CD14-positive monocyte (primary cell): Measurements from ENCODE around the gene RFPL1. TPM values are rescaled to one million over a fixed set of nuclear protein-coding genes. Genes with fewer than 3 reads are reported as not detected.

ENCODE experiments used
- DNase-seq, 3 donors: peaks; one replicate each; pipeline ENCODE4 v3.0.0-alpha.2; 2011 to 2022
- H2AFZ ChIP-seq: 2 replicates; pipeline ENCODE4 v1.6.0; 2012; ENCODE audit warnings: mild to moderate bottlenecking, low read depth, low read length, inconsistent platforms; ENCODE audit not compliant: insufficient read depth, poor library complexity, severe bottlenecking
- H3K27ac ChIP-seq, 2 donors: 1 replicate in 1 of 2; 2 replicates in 1 of 2; pipeline ENCODE4 v1.5.1; 2012 to 2013; ENCODE audit warnings: low read length in 2 of 2, control low read depth in 1 of 2, inconsistent platforms in 1 of 2, low read depth in 1 of 2, mild to moderate bottlenecking in 1 of 2
- H3K27me3 ChIP-seq, 2 donors: one replicate each; pipeline versions ENCODE4 v1.6.0 to v1.6.1; 2011 to 2013; ENCODE audit warnings: low read length in 2 of 2; ENCODE audit not compliant: control insufficient read depth in 2 of 2, insufficient read depth in 2 of 2
- H3K36me3 ChIP-seq, 2 donors: replicated peaks in 1 of 2; 1 replicate in 1 of 2; 2 replicates in 1 of 2; pipeline versions ENCODE4 v1.5.1 to v1.6.1; 2012 to 2013; ENCODE audit warnings: low read length in 2 of 2, control low read depth in 1 of 2, inconsistent platforms in 1 of 2, mild to moderate bottlenecking in 1 of 2; ENCODE audit not compliant: insufficient read depth in 2 of 2, control insufficient read depth in 1 of 2
- H3K4me1 ChIP-seq, 2 donors: 1 replicate in 1 of 2; 2 replicates in 1 of 2; pipeline versions ENCODE4 v1.5.1 to v1.6.1; 2012 to 2013; ENCODE audit warnings: low read length in 2 of 2, control low read depth in 1 of 2, inconsistent platforms in 1 of 2, mild to moderate bottlenecking in 1 of 2, moderate library complexity in 1 of 2; ENCODE audit not compliant: insufficient read depth in 2 of 2, control insufficient read depth in 1 of 2
- H3K4me2 ChIP-seq: replicated peaks from 2 replicates; pipeline ENCODE3; 2012; ENCODE audit warnings: low read length, moderate library complexity, mild to moderate bottlenecking; ENCODE audit not compliant: poor library complexity, severe bottlenecking; ENCODE audit errors: extremely low read depth
- H3K4me3 ChIP-seq, 3 experiments: fragments of 200-600 bp in 1 of 3; sonication (generic) in 1 of 3; replicated peaks in 1 of 3; 1 replicate in 2 of 3; 2 replicates in 1 of 3; pipeline ENCODE4 v1.5.1; 2011 to 2013; ENCODE audit warnings: low read length in 3 of 3, mild to moderate bottlenecking in 3 of 3, control low read depth in 2 of 3, low read depth in 2 of 3, inconsistent platforms in 1 of 3, moderate library complexity in 1 of 3
- H3K79me2 ChIP-seq: 2 replicates; pipeline ENCODE4 v1.6.0; 2012; ENCODE audit warnings: mild to moderate bottlenecking, control low read depth, inconsistent platforms, low read length, moderate library complexity; ENCODE audit not compliant: insufficient read depth
- H3K9ac ChIP-seq: 2 replicates; pipeline ENCODE4 v1.6.0; 2017; ENCODE audit warnings: low read length, mild to moderate bottlenecking; ENCODE audit not compliant: insufficient read depth, poor library complexity, severe bottlenecking
- H3K9me3 ChIP-seq, 2 donors: replicated peaks in 1 of 2; 1 replicate in 1 of 2; 2 replicates in 1 of 2; pipeline versions ENCODE4 v1.5.1 to v1.6.1; 2012 to 2013; ENCODE audit warnings: low read length in 2 of 2, control low read depth in 1 of 2; ENCODE audit not compliant: control insufficient read depth in 1 of 2, insufficient read depth in 1 of 2
- H4K20me1 ChIP-seq: 2 replicates; pipeline ENCODE4 v1.6.0; 2012; ENCODE audit warnings: mild to moderate bottlenecking, low read length, control low read depth, moderate library complexity; ENCODE audit not compliant: insufficient read depth
- H3K27ac Mint-ChIP-seq, 7 donors: one replicate each; pipeline ENCODE4 v1.8.0; 2020; ENCODE audit warnings: mild to moderate bottlenecking in 7 of 7, mixed read lengths in 7 of 7, moderate library complexity in 6 of 7, inconsistent platforms in 2 of 7
- H3K27me3 Mint-ChIP-seq, 3 donors: one replicate each; pipeline ENCODE4 v1.8.0; 2021 to 2022; ENCODE audit warnings: low read depth in 3 of 3, mild to moderate bottlenecking in 3 of 3, mixed read lengths in 3 of 3, moderate library complexity in 3 of 3, inconsistent platforms in 1 of 3
- H3K36me3 Mint-ChIP-seq, 2 donors: one replicate each; pipeline ENCODE4 v1.8.0; 2020; ENCODE audit warnings: mixed read lengths in 2 of 2, inconsistent platforms in 1 of 2, mild to moderate bottlenecking in 1 of 2
- H3K4me1 Mint-ChIP-seq: one replicate; pipeline ENCODE4 v1.8.0; 2020; ENCODE audit warnings: mild to moderate bottlenecking, mixed read lengths
- H3K4me3 Mint-ChIP-seq, 2 donors: one replicate each; pipeline ENCODE4 v1.8.0; 2020; ENCODE audit warnings: mild to moderate bottlenecking in 2 of 2, mixed read lengths in 2 of 2, moderate library complexity in 1 of 2
- H3K9me3 Mint-ChIP-seq, 7 donors: one replicate each; pipeline ENCODE4 v1.8.0; 2020 to 2022; ENCODE audit warnings: mixed read lengths in 7 of 7, mild to moderate bottlenecking in 6 of 7, moderate library complexity in 6 of 7, inconsistent platforms in 2 of 7
- WGBS: methylation state at CpG from one replicate; pipeline ENCODE4 v1.1.5; 2013; ENCODE audit warnings: missing lambda C conversion rate; ENCODE audit not compliant: insufficient coverage; 5-methylcytosine and 5-hydroxymethylcytosine counted together
- intact Hi-C, 2 donors: fragments of 100-400 bp; cut with micrococcal nuclease; formaldehyde crosslinking; loops; one replicate each; pipeline versions ENCODE4 v1.15.0 to v1.15.1; 2023
- polyA plus RNA-seq, 3 donors: library from polyadenylated mRNA; depleted of rRNA in 1 of 3; unstranded in 2 of 3; stranded (reverse) in 1 of 3; fragments of 300-500 nt in 2 of 3; fragments of >200 nt in 1 of 3; fragmentation: Illumina TruSeq in 2 of 3; gene quantifications; 1 replicate in 2 of 3; 2 replicates in 1 of 3; pipeline ENCODE4 v1.2.3, GENCODE V29; 2012 to 2021
- TF ChIP-seq, protein P1 (sequence below): fragments of 200-600 bp; IDR thresholded peaks from one replicate; pipeline ENCODE4 v1.8.0; 2022; ENCODE audit warnings: antibody characterized with exemption, mild to moderate bottlenecking

Gene RFPL1
- polyA plus RNA-seq, 3 donors: 0.20 TPM; not detected in 2

GRCh38 chr22:29480262-29480511, 41.8 kb downstream of the RFPL1 start:
- Histone ChIP-seq H4K20me1 (peaks cover 21% of the 10 kb centered on the region), H3K4me3 (peak overlapping the region in 1 of 3 experiments; percentile 61), H3K4me1 (peaks cover 22 to 46% of the 10 kb centered on the region in 2 donors)

DNA sequence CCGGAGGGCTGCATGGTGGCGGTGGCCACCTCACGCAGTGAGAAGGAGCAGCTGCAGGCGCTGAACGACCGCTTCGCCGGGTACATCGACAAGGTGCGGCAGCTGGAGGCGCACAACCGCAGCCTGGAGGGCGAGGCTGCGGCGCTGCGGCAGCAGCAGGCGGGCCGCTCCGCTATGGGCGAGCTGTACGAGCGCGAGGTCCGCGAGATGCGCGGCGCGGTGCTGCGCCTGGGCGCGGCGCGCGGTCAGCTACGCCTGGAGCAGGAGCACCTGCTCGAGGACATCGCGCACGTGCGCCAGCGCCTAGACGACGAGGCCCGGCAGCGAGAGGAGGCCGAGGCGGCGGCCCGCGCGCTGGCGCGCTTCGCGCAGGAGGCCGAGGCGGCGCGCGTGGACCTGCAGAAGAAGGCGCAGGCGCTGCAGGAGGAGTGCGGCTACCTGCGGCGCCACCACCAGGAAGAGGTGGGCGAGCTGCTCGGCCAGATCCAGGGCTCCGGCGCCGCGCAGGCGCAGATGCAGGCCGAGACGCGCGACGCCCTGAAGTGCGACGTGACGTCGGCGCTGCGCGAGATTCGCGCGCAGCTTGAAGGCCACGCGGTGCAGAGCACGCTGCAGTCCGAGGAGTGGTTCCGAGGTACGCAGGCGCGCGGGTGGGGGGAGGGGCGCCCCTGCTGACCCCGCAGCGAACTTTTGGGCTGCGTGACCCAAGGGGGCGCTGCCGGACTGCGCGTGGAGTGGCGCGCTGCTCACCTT, 42.3 kb downstream of the RFPL1 start:
- Histone ChIP-seq H3K4me2 (peak overlapping the region; percentile 69), H3K79me2 (no peaks in the 10 kb centered on the region), H3K9ac (no peak overlapping the region), H2AFZ (peak overlapping the region; percentile 59), H3K4me3 (peak overlapping the region in 1 of 3 experiments; percentile 61), H4K20me1 (peaks cover 21% of the 10 kb centered on the region), H3K4me1 (peaks cover 22 to 46% of the 10 kb centered on the region in 2 donors), H3K27ac (no peak overlapping the region), H3K27me3 (peaks cover 15 to 39% of the 10 kb centered on the region in 2 donors), H3K36me3 (no peaks in the 10 kb centered on the region), H3K9me3 (peaks cover 0 to 17% of the 10 kb centered on the region in 2 donors)
- H3K4me1 Mint-ChIP-seq: peaks cover 34% of the 10 kb centered on the region
- peak overlapping the region; percentile 66 to 74 for H3K4me3 Mint-ChIP-seq
- peaks cover 2 to 6% of the 10 kb centered on the region in 2 donors for H3K36me3 Mint-ChIP-seq
- peaks cover 0 to 16% (median 6%) of the 10 kb centered on the region in 7 donors for H3K9me3 Mint-ChIP-seq
- intact Hi-C loops: no loop called here
- WGBS: 12% methylated on average over 100 of the region's 107 CpGs
- peak; percentile 39 to 70 (median 66) for DNase-seq
- no peak overlapping the region for H3K27ac Mint-ChIP-seq
- TF ChIP-seq, protein P1, sequence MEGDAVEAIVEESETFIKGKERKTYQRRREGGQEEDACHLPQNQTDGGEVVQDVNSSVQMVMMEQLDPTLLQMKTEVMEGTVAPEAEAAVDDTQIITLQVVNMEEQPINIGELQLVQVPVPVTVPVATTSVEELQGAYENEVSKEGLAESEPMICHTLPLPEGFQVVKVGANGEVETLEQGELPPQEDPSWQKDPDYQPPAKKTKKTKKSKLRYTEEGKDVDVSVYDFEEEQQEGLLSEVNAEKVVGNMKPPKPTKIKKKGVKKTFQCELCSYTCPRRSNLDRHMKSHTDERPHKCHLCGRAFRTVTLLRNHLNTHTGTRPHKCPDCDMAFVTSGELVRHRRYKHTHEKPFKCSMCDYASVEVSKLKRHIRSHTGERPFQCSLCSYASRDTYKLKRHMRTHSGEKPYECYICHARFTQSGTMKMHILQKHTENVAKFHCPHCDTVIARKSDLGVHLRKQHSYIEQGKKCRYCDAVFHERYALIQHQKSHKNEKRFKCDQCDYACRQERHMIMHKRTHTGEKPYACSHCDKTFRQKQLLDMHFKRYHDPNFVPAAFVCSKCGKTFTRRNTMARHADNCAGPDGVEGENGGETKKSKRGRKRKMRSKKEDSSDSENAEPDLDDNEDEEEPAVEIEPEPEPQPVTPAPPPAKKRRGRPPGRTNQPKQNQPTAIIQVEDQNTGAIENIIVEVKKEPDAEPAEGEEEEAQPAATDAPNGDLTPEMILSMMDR: peak; percentile 21
- H3K27me3 Mint-ChIP-seq: peaks cover 39 to 62% (median 42%) of the 10 kb centered on the region in 3 donors

More at GRCh38 chr22:29480262-29480511, 41.8 kb downstream of the RFPL1 start:
- Histone ChIP-seq H3K27me3 (peaks cover 15 to 39% of the 10 kb centered on the region in 2 donors), H3K9me3 (peaks cover 0 to 17% of the 10 kb centered on the region in 2 donors), H3K27ac (no peak overlapping the region), H2AFZ (peak overlapping the region; percentile 59), H3K9ac (no peak overlapping the region), H3K79me2 (no peaks in the 10 kb centered on the region), H3K4me2 (peak overlapping the region; percentile 69), H3K36me3 (no peaks in the 10 kb centered on the region)
- Mint-ChIP-seq H3K9me3 (peaks cover 0 to 16% (median 6%) of the 10 kb centered on the region in 7 donors), H3K4me1 (peaks cover 34% of the 10 kb centered on the region), H3K4me3 (peak overlapping the region in 1 of 2 donors; percentile 63), H3K36me3 (peaks cover 2 to 6% of the 10 kb centered on the region in 2 donors), H3K27me3 (peaks cover 39 to 62% (median 45%) of the 10 kb centered on the region in 3 donors), H3K27ac (no peak overlapping the region)
- 5% methylated on average over 39 of the region's 39 CpGs for WGBS
- TF ChIP-seq, protein P1: no peak
- intact Hi-C loops: no loop called here
- no peak for DNase-seq
